RWPE1 (cell line): ENCODE results near the gene KCNIP1.

Experiments
- CTCF ChIA-PET: fragments of 350-600 bp; sonication (Branson Sonifier 250); formaldehyde crosslinking; extraction: SDS; loops from one replicate; lab custom pipeline; 2021; lab: Yijun Ruan, JAX
- POLR2A ChIA-PET: fragments of 400-600 bp; formaldehyde crosslinking; extraction: SDS; loops from one replicate; lab custom pipeline; 2020; ENCODE audit warnings: antibody characterized with exemption; ENCODE audit not compliant: low non-redundant PET; lab: Yijun Ruan, JAX
- DNase-seq: peaks from one replicate; pipeline ENCODE4 v3.0.0; 2012; ENCODE audit warnings: low spot score
- H3K27ac ChIP-seq: fragments of 450-650 bp; 2 replicates; pipeline ENCODE4 v1.5.1; 2017
- TF ChIP-seq, protein P1 (sequence below): fragments of 450-650 bp; conservative IDR thresholded peaks from 2 replicates; pipeline ENCODE4 v1.5.1; 2017; ENCODE audit warnings: low read depth, mild to moderate bottlenecking

Gene KCNIP1

DNA sequence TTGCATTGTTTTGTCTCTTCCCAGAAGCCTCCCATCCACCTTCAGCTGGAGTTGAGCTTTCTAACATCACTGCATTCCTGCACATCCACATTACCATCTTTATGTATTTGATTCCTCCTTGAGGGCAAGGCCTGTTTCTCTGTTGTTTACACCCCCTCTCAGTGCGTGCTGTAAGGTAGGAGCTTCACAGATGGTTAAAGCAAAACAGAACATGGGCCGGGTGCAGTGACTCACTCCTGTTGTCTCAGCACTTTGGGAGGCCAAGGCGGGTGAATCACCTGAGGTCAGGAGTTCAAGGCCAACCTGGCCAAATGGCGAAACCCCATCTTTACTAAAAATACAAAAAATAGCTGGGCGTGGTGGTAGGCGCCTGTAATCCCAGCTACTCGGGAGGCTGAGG, 110.9 kb downstream of the KCNIP1 start:
- TF ChIP-seq, protein P1, sequence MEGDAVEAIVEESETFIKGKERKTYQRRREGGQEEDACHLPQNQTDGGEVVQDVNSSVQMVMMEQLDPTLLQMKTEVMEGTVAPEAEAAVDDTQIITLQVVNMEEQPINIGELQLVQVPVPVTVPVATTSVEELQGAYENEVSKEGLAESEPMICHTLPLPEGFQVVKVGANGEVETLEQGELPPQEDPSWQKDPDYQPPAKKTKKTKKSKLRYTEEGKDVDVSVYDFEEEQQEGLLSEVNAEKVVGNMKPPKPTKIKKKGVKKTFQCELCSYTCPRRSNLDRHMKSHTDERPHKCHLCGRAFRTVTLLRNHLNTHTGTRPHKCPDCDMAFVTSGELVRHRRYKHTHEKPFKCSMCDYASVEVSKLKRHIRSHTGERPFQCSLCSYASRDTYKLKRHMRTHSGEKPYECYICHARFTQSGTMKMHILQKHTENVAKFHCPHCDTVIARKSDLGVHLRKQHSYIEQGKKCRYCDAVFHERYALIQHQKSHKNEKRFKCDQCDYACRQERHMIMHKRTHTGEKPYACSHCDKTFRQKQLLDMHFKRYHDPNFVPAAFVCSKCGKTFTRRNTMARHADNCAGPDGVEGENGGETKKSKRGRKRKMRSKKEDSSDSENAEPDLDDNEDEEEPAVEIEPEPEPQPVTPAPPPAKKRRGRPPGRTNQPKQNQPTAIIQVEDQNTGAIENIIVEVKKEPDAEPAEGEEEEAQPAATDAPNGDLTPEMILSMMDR, result no peak
- peak; percentile 88 for DNase-seq
- ChIA-PET CTCF (interaction anchor here (0.6 to 1.8 kb wide), 7 partner anchors 9 to 730 kb away, joined by 3 to 8 read pairs (median 3); no protein-coding TSS in a partner anchor), POLR2A (no interaction called here)
- H3K27ac ChIP-seq, result peak overlapping the region; percentile 90

DNA sequence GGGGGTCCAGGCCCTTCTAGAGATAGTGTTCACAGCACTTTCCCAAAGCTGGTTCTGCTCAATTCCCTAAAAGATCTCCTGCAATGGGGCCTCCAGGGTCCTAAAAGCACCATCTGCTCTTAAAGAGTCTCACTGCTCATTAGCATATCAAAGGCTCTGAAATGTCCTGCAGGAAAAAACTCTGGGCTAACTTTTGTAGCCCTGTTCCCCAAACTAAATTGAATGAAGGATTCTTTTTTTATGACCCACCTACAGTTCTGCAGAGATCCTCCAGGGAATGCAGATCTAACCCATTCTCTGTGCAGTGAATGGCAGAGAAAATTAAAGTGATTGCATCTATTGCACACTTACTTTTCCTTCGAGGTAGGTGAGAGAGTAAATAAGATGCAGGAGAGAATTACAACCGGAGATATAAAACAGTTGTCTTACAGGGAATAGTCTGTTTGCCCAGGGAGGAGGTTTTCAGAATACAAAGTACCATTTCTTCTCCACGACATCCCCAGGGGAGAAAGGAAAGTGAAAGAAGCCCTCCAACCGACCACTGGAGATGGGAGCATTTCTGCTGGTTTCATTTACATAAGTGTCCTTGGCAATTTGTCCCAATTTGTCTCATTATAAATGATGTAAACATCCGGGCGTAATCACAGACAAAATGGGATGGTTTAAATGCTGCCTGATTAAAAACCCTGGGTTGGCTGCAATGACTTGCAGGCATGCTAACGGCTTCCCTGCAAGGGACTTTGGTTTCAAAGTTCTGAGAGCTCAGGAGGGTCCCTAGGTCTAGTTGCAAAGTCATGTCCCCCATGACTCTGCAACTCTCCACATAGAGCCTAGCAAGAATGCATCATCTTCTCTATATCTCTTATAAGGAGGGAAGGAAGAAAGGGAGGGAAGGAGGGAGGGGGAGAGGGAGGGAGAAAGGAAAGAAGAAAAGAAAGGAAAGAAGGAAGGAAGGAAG, 114.0 kb downstream of the KCNIP1 start:
- ChIA-PET POLR2A (no interaction called here), CTCF (interaction anchor here (0.6 kb wide), 1 partner anchor 14 kb away, joined by 3 read pairs; no protein-coding TSS in a partner anchor)
- DNase-seq, result no peak
- H3K27ac ChIP-seq, result no peak overlapping the region
- TF ChIP-seq, protein P1, result no peak

DNA sequence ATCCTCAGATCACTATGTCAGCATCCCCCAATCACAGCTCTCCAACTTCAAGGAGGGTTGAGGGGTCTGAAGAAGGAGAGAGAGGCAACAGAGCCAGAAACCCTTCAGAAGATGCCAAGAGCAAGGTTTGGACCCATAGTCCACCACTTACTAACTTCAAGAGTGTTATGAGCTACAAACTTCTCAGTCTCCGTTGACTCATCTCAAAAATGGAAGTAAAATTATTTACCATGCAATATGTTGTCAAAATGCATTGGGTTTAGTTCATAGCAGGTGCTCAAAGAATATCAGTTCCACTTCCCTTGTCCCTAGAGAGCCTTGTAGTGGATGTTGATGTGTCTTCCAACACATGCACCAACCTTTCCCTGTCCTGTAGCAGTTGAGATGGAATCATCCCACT, 116.0 kb downstream of the KCNIP1 start:
- H3K27ac ChIP-seq, result no peak overlapping the region
- POLR2A ChIA-PET, result no interaction called here
- CTCF ChIA-PET, result interaction anchor here (1.3 to 3.3 kb wide), 3 partner anchors 13 to 185 kb away, joined by 7 to 15 read pairs (median 9); no protein-coding TSS in a partner anchor
- TF ChIP-seq, protein P1, result no peak
- no peak for DNase-seq

DNA sequence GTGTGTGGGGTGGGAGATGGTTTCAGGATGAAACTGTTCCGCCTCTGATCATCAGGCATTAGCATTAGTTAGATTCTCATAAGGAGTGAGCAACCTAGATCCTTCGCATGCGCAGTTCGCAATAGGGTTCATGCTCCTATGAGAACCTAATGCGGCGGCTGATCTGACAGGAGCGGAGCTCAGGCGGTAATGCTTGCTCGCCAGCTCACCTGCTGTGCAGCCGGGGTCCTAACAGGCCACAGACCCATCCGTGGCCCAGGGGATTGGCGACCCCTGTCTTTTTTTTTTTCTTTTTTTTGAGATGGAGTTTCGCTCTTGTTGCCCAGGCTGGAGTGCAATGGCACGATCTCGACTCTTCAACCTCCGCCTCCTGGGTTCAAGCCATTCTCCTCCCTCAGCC, 119.1 kb downstream of the KCNIP1 start:
- no peak for DNase-seq
- POLR2A ChIA-PET, result no interaction called here
- CTCF ChIA-PET, result interaction anchor here (1.2 to 1.4 kb wide), 4 partner anchors 9 to 188 kb away, joined by 3 to 7 read pairs (median 5); no protein-coding TSS in a partner anchor

DNA sequence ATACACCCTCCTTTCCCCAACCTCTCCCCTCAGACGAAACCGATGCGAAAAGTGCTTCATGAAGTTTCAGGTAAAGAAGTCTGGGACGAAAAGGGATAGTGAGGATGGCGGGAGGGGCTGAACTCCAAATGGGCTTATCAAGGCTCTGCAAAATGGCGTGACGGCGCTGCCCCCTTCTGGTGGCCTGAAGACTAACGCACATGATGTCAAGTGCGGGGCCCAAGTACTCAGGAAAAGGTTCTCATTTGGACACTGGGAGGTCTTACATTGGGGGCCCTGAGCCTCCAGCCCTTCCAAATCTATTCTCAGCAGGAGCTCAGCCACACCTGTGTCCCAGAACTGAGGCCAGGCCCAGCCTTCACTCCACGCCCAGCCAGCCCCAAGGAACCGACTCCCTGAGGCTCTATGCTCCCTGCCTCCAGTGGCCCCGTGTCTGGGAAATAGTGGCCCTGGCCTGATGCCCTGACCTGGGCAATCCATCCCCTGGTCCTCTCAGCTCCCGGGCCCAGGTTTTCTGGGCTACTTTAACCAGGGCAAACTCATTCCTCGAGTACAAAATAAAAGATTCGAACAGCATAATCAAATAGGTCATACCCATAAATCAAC, 119.9 kb downstream of the KCNIP1 start:
- peak; percentile 45 for DNase-seq
- POLR2A ChIA-PET, result no interaction called here

More for the DNA sequence above, 119.1 kb downstream of the KCNIP1 start:
- no peak overlapping the region for H3K27ac ChIP-seq
- TF ChIP-seq, protein P1, result no peak

More for the DNA sequence above, 119.9 kb downstream of the KCNIP1 start:
- CTCF ChIA-PET, result interaction anchor here (0.5 to 4.3 kb wide), 15 partner anchors 8 to 363 kb away, joined by 3 to 62 read pairs (median 4); no protein-coding TSS in a partner anchor
- TF ChIP-seq, protein P1, result no peak; the same call in 1 of the 2 replicates
- H3K27ac ChIP-seq, result no peak overlapping the region
